Central memory CD8-positive, alpha-beta T cell (primary cell): ENCODE measurements around the gene CSKMT.
"Not testable (repeated sequence)": the region's sequence is repeated elsewhere in the genome, so short reads cannot be mapped to it uniquely, and the experiment has no call there.

Source experiments
- ATAC-seq: fragments of 150-1000 bp; cut with Tn5 transposase; replicated peaks from 2 replicates; pipeline ENCODE4 v1.10.0; 2022; ENCODE audit warnings: mild to moderate bottlenecking, moderate FRiP score, moderate number of reproducible peaks; ENCODE audit not compliant: poor library complexity, severe bottlenecking; ENCODE audit errors: extremely low read depth
- DNase-seq, 2 donors: peaks; one replicate each; pipeline ENCODE4 v3.0.0; 2021; ENCODE audit warnings: low spot score in 2 of 2
- H3K27ac Mint-ChIP-seq: one replicate; pipeline ENCODE4 v1.8.0; 2022; ENCODE audit warnings: low read depth, mild to moderate bottlenecking, moderate library complexity, mixed read lengths
- H3K27me3 Mint-ChIP-seq: one replicate; pipeline ENCODE4 v1.8.0; 2022; ENCODE audit warnings: mixed read lengths
- H3K36me3 Mint-ChIP-seq: one replicate; pipeline ENCODE4 v1.8.0; 2022; ENCODE audit warnings: mild to moderate bottlenecking, moderate library complexity, mixed read lengths; ENCODE audit not compliant: insufficient read depth
- H3K4me1 Mint-ChIP-seq: one replicate; pipeline ENCODE4 v1.8.0; 2022; ENCODE audit warnings: mixed read lengths
- H3K4me3 Mint-ChIP-seq: one replicate; pipeline ENCODE4 v1.8.0; 2022; ENCODE audit warnings: mild to moderate bottlenecking, moderate library complexity, mixed read lengths
- H3K9me3 Mint-ChIP-seq: one replicate; pipeline ENCODE4 v1.8.0; 2022; ENCODE audit warnings: mixed read lengths

The CSKMT gene

GRCh38 chr11:62666259-62666926 lies 1.3 kb downstream of the CSKMT start:
- Mint-ChIP-seq H3K4me1 (peaks cover 39% of the 10 kb centered on the region), H3K27me3 (no peaks in the 10 kb centered on the region), H3K36me3 (peaks cover 29% of the 10 kb centered on the region), H3K4me3 (peak overlapping the region; percentile 94), H3K9me3 (no peaks in the 10 kb centered on the region), H3K27ac (peak overlapping the region; percentile 95)
- ATAC-seq = no peak
- DNase-seq = no peak

- Mint-ChIP-seq H3K4me1 (peaks cover 42% of the 10 kb centered on the region), H3K4me3 (no peak overlapping the region), H3K27ac (no peak overlapping the region), H3K9me3 (no peaks in the 10 kb centered on the region), H3K27me3 (no peaks in the 10 kb centered on the region), H3K36me3 (peaks cover 36% of the 10 kb centered on the region)
- DNase-seq (no peak), ATAC-seq (no peak)
Measured at GRCh38 chr11:62667460-62667859, 2.3 kb downstream of the CSKMT start.

GRCh38 chr11:62669420-62670161 lies 4.5 kb downstream of the CSKMT start:
- H3K27ac Mint-ChIP-seq = peak overlapping the region; percentile 10
- H3K4me3 Mint-ChIP-seq = no peak overlapping the region
- H3K27me3 Mint-ChIP-seq = no peaks in the 10 kb centered on the region
- H3K4me1 Mint-ChIP-seq = peaks cover 34% of the 10 kb centered on the region
- ATAC-seq (no peak), DNase-seq (no peak)
- H3K9me3 Mint-ChIP-seq = no peaks in the 10 kb centered on the region
- H3K36me3 Mint-ChIP-seq = peaks cover 34% of the 10 kb centered on the region

- no peak for DNase-seq
- Mint-ChIP-seq H3K9me3 (no peaks in the 10 kb centered on the region), H3K4me1 (peaks cover 33% of the 10 kb centered on the region), H3K36me3 (peaks cover 34% of the 10 kb centered on the region), H3K27ac (peak overlapping the region; percentile 94), H3K4me3 (peak overlapping the region; percentile 98), H3K27me3 (no peaks in the 10 kb centered on the region)
- ATAC-seq = peak; percentile 37
Measured at GRCh38 chr11:62671236-62671607, 6.1 kb downstream of the CSKMT start.

- DNase-seq (peak; percentile 44 to 56), ATAC-seq (peak; percentile 88)
- peaks cover 33% of the 10 kb centered on the region for H3K4me1 Mint-ChIP-seq
- no peaks in the 10 kb centered on the region for H3K27me3 Mint-ChIP-seq
- peaks cover 31% of the 10 kb centered on the region for H3K36me3 Mint-ChIP-seq
- H3K9me3 Mint-ChIP-seq = no peaks in the 10 kb centered on the region
- H3K4me3 Mint-ChIP-seq = peak within 1 kb of the TSS; percentile 98
- H3K27ac Mint-ChIP-seq = peak within 1 kb of the TSS; percentile 94
Measured at GRCh38 chr11:62671608-62672389, 6.7 kb downstream of the CSKMT start, which contains the start of the genes LBHD1 and UQCC3. Gene LBHD1, minus strand, starts transcription at chr11:62672267. Its CDS starts 2,236 bp downstream, at chr11:62670031. Gene UQCC3, plus strand, starts transcription at chr11:62671673. Its CDS starts 73 bp downstream, at chr11:62671746.

- DNase-seq (no peak), ATAC-seq (no peak)
- no peaks in the 10 kb centered on the region for H3K27me3 Mint-ChIP-seq
- no peak overlapping the region for H3K27ac Mint-ChIP-seq
- no peaks in the 10 kb centered on the region for H3K9me3 Mint-ChIP-seq
- no peak overlapping the region for H3K4me3 Mint-ChIP-seq
- H3K36me3 Mint-ChIP-seq = peaks cover 29% of the 10 kb centered on the region
- peaks cover 38% of the 10 kb centered on the region for H3K4me1 Mint-ChIP-seq
Measured at GRCh38 chr11:62673196-62673525, 8.0 kb downstream of the CSKMT start.

- not testable (repeated sequence) for DNase-seq, H3K27me3 Mint-ChIP-seq, H3K4me3 Mint-ChIP-seq, H3K9me3 Mint-ChIP-seq, ATAC-seq, H3K27ac Mint-ChIP-seq
- H3K36me3 Mint-ChIP-seq = peaks cover 34% of the 10 kb centered on the region
- peaks cover 47% of the 10 kb centered on the region for H3K4me1 Mint-ChIP-seq
Measured at GRCh38 chr11:62675415-62675814, 10.3 kb downstream of the CSKMT start.

- ATAC-seq (no peak), DNase-seq (no peak)
- no peaks in the 10 kb centered on the region for H3K27me3 Mint-ChIP-seq
- no peaks in the 10 kb centered on the region for H3K9me3 Mint-ChIP-seq
- H3K4me1 Mint-ChIP-seq = peaks cover 35% of the 10 kb centered on the region
- peak overlapping the region; percentile 16 for H3K27ac Mint-ChIP-seq
- peak overlapping the region; percentile 92 for H3K4me3 Mint-ChIP-seq
- peaks cover 33% of the 10 kb centered on the region for H3K36me3 Mint-ChIP-seq
Measured at GRCh38 chr11:62676698-62677097, 11.6 kb downstream of the CSKMT start.

- Mint-ChIP-seq H3K4me1 (peaks cover 34% of the 10 kb centered on the region), H3K27ac (peak overlapping the region; percentile 16), H3K36me3 (peaks cover 31% of the 10 kb centered on the region), H3K9me3 (no peaks in the 10 kb centered on the region), H3K4me3 (peak overlapping the region; percentile 92), H3K27me3 (no peaks in the 10 kb centered on the region)
- ATAC-seq (no peak), DNase-seq (no peak)
Measured at GRCh38 chr11:62677156-62677555, 12.0 kb downstream of the CSKMT start.

GRCh38 chr11:62677714-62678113 lies 12.6 kb downstream of the CSKMT start:
- H3K4me1 Mint-ChIP-seq = peaks cover 34% of the 10 kb centered on the region
- DNase-seq (no peak), ATAC-seq (no peak)
- H3K27me3 Mint-ChIP-seq = no peaks in the 10 kb centered on the region
- H3K36me3 Mint-ChIP-seq = peaks cover 28% of the 10 kb centered on the region
- H3K4me3 Mint-ChIP-seq = peak overlapping the region; percentile 92
- peak overlapping the region; percentile 89 for H3K27ac Mint-ChIP-seq
- H3K9me3 Mint-ChIP-seq = no peaks in the 10 kb centered on the region

- ATAC-seq (no peak), DNase-seq (no peak)
- Mint-ChIP-seq H3K4me1 (peaks cover 34% of the 10 kb centered on the region), H3K27ac (peak overlapping the region; percentile 89), H3K4me3 (peak overlapping the region; percentile 92), H3K27me3 (no peaks in the 10 kb centered on the region), H3K9me3 (no peaks in the 10 kb centered on the region), H3K36me3 (peaks cover 26% of the 10 kb centered on the region)
Measured at GRCh38 chr11:62678433-62678769, 13.3 kb downstream of the CSKMT start.

- Mint-ChIP-seq H3K9me3 (no peaks in the 10 kb centered on the region), H3K4me3 (peak within 1 kb of the TSS; percentile 92)
Measured at GRCh38 chr11:62678770-62679696, 13.9 kb downstream of the CSKMT start, which contains the start of gene UBXN1. Gene UBXN1, minus strand, starts transcription at chr11:62679073. Its CDS starts 150 bp downstream, at chr11:62678923.

More at GRCh38 chr11:62678770-62679696, 13.9 kb downstream of the CSKMT start, which contains the start of gene UBXN1:
- peak; percentile 83 for ATAC-seq
- Mint-ChIP-seq H3K27ac (peak within 1 kb of the TSS; percentile 89), H3K4me1 (peaks cover 34% of the 10 kb centered on the region), H3K36me3 (peaks cover 26% of the 10 kb centered on the region), H3K27me3 (no peaks in the 10 kb centered on the region)
- DNase-seq = peak; percentile 66 to 68
